Smooth muscle cell (in vitro differentiated cells): ENCODE measurements around the gene HYCC2. TPM values are rescaled to one million over a fixed set of nuclear protein-coding genes. Genes with fewer than 3 reads are reported as not detected.

Experiments used
- DNase-seq: peaks from one replicate; lab custom pipeline; 2025; ENCODE audit not compliant: unreplicated experiment; lab: John Stamatoyannopoulos, UW
- H2AFZ ChIP-seq: fragments of 200-600 bp; sonication (generic); 2 replicates; pipeline ENCODE4 v1.6.0; 2016; ENCODE audit warnings: antibody characterized with exemption, low read depth, mild to moderate bottlenecking
- H3F3A ChIP-seq: fragments of 200-600 bp; sonication (generic); 2 replicates; pipeline ENCODE4 v1.6.0; 2017; ENCODE audit warnings: antibody characterized with exemption, low read depth
- H3K27ac ChIP-seq: fragments of 200-600 bp; sonication (generic); 2 replicates; pipeline ENCODE4 v1.5.1; 2016; ENCODE audit warnings: low read depth, mild to moderate bottlenecking
- H3K27me3 ChIP-seq: fragments of 200-600 bp; sonication (generic); 2 replicates; pipeline ENCODE4 v1.6.1; 2016; ENCODE audit warnings: low read depth, mild to moderate bottlenecking
- H3K36me3 ChIP-seq: fragments of 200-600 bp; sonication (generic); 2 replicates; pipeline ENCODE4 v1.5.1; 2016; ENCODE audit warnings: low read depth
- H3K4me1 ChIP-seq: fragments of 200-600 bp; sonication (generic); 2 replicates; pipeline ENCODE4 v1.5.1; 2016; ENCODE audit warnings: low read depth
- H3K4me2 ChIP-seq: fragments of 200-600 bp; sonication (generic); 2 replicates; pipeline ENCODE4 v1.6.0; 2016; ENCODE audit warnings: mild to moderate bottlenecking
- H3K4me3 ChIP-seq: fragments of 200-600 bp; sonication (generic); 2 replicates; pipeline ENCODE4 v1.5.1; 2016; ENCODE audit warnings: mild to moderate bottlenecking
- H3K79me2 ChIP-seq: fragments of 200-600 bp; sonication (generic); 2 replicates; pipeline ENCODE4 v1.6.0; 2016; ENCODE audit warnings: low read depth, mild to moderate bottlenecking
- H3K9ac ChIP-seq: fragments of 200-600 bp; sonication (generic); 2 replicates; pipeline ENCODE4 v1.6.0; 2016; ENCODE audit warnings: low read depth
- H3K9me3 ChIP-seq: fragments of 200-600 bp; sonication (generic); replicated peaks from 2 replicates; pipeline ENCODE4 v1.5.1; 2016; ENCODE audit warnings: low read depth
- H4K20me1 ChIP-seq: fragments of 200-600 bp; sonication (generic); 2 replicates; pipeline ENCODE4 v1.6.0; 2016; ENCODE audit warnings: low read depth
- CTCF ChIP-seq: fragments of 200-600 bp; sonication (generic); IDR thresholded peaks from 2 replicates; pipeline ENCODE4 v1.5.1; 2017; ENCODE audit warnings: borderline replicate concordance, mild to moderate bottlenecking, antibody characterized with exemption; ENCODE audit not compliant: insufficient read depth, poor library complexity, severe bottlenecking
- WGBS: methylation state at CpG from one replicate; pipeline ENCODE4 v1.1.7; 2016; ENCODE audit warnings: low lambda C conversion rate; 5-methylcytosine and 5-hydroxymethylcytosine counted together
- polyA plus RNA-seq: library from polyadenylated mRNA; unstranded; fragments of >200 nt; fragmentation: Nextera tagmentation; extraction: Ambion mirVana; gene quantifications from 2 replicates; pipeline ENCODE4 v1.2.1, GENCODE V29; 2016
- total RNA-seq: library from RNA; depleted of rRNA; stranded (reverse); fragments of >200 nt; gene quantifications from 2 replicates; pipeline ENCODE4 v1.2.3, GENCODE V29; 2014

The HYCC2 gene
- total and polyA plus RNA-seq, 2 experiments from 2014 or later = 3.6 to 15.1 TPM

GRCh38 chr2:201093573-201093972, 22.1 kb upstream of the HYCC2 start:
- H3K36me3 ChIP-seq = no peaks in the 10 kb centered on the region
- no peak overlapping the region for H3K4me2 ChIP-seq
- no peak for DNase-seq
- H3K9me3 ChIP-seq = no peaks in the 10 kb centered on the region
- TF ChIP-seq CTCF = no peak
- WGBS = 100% methylated on average over 5 of the region's 5 CpGs
- H3F3A ChIP-seq = no peaks in the 10 kb centered on the region
- no peak overlapping the region for H3K4me3 ChIP-seq
- H3K27me3 ChIP-seq = no peaks in the 10 kb centered on the region
- H3K27ac ChIP-seq = no peak overlapping the region
- no peak overlapping the region for H3K9ac ChIP-seq
- H4K20me1 ChIP-seq = no peaks in the 10 kb centered on the region
- no peaks in the 10 kb centered on the region for H3K4me1 ChIP-seq
- no peaks in the 10 kb centered on the region for H3K79me2 ChIP-seq
- H2AFZ ChIP-seq = no peak overlapping the region

- H3K27me3 ChIP-seq = no peaks in the 10 kb centered on the region
- 93% methylated on average over 4 of the region's 4 CpGs for WGBS
- no peaks in the 10 kb centered on the region for H3K36me3 ChIP-seq
- DNase-seq = no peak
- no peaks in the 10 kb centered on the region for H4K20me1 ChIP-seq
- H3K27ac ChIP-seq = no peak overlapping the region
- H3K4me3 ChIP-seq = no peak overlapping the region
- H3K79me2 ChIP-seq = no peaks in the 10 kb centered on the region
- H3K4me2 ChIP-seq = no peak overlapping the region
- no peak overlapping the region for H3K9ac ChIP-seq
- H3K4me1 ChIP-seq = no peaks in the 10 kb centered on the region
- H3F3A ChIP-seq = no peaks in the 10 kb centered on the region
- no peak for TF ChIP-seq CTCF
- no peak overlapping the region for H2AFZ ChIP-seq
- H3K9me3 ChIP-seq = no peaks in the 10 kb centered on the region
These were observed 19.1 kb upstream of the HYCC2 start for GRCh38 chr2:201090574-201090973.

GRCh38 chr2:201084863-201085262, 13.4 kb upstream of the HYCC2 start:
- H3K36me3 ChIP-seq = peaks cover 17% of the 10 kb centered on the region
- no peaks in the 10 kb centered on the region for H3K4me1 ChIP-seq
- WGBS = 85% methylated on average over 2 of the region's 2 CpGs
- H3F3A ChIP-seq = no peaks in the 10 kb centered on the region
- no peak for DNase-seq
- no peaks in the 10 kb centered on the region for H4K20me1 ChIP-seq
- no peak overlapping the region for H3K4me3 ChIP-seq
- no peaks in the 10 kb centered on the region for H3K79me2 ChIP-seq
- H2AFZ ChIP-seq = no peak overlapping the region
- H3K9ac ChIP-seq = no peak overlapping the region
- no peaks in the 10 kb centered on the region for H3K27me3 ChIP-seq
- TF ChIP-seq CTCF = no peak
- H3K27ac ChIP-seq = no peak overlapping the region
- no peak overlapping the region for H3K4me2 ChIP-seq
- H3K9me3 ChIP-seq = no peaks in the 10 kb centered on the region

GRCh38 chr2:201074996-201075395, 3.5 kb upstream of the HYCC2 start:
- no peak overlapping the region for H3K9ac ChIP-seq
- peaks cover 56% of the 10 kb centered on the region for H3K79me2 ChIP-seq
- no peak overlapping the region for H2AFZ ChIP-seq
- H3K27ac ChIP-seq = no peak overlapping the region
- no peaks in the 10 kb centered on the region for H4K20me1 ChIP-seq
- 94% methylated on average over 7 of the region's 7 CpGs for WGBS
- no peaks in the 10 kb centered on the region for H3K9me3 ChIP-seq
- DNase-seq = no peak
- H3K4me3 ChIP-seq = no peak overlapping the region
- H3F3A ChIP-seq = no peaks in the 10 kb centered on the region
- no peaks in the 10 kb centered on the region for H3K36me3 ChIP-seq
- no peak overlapping the region for H3K4me2 ChIP-seq
- H3K27me3 ChIP-seq = no peaks in the 10 kb centered on the region
- no peak for TF ChIP-seq CTCF
- peaks cover 15% of the 10 kb centered on the region for H3K4me1 ChIP-seq
